SU-DHL-6 (cell line): ENCODE measurements around the gene ALPK1.

Experiments
- CTCF ChIP-seq: fragments of 200-600 bp; sonication (generic); IDR thresholded peaks from one replicate; pipeline ENCODE4 v1.5.1; 2017; ENCODE audit warnings: antibody characterized with exemption, mild to moderate bottlenecking, low read length, moderate library complexity; ENCODE audit not compliant: insufficient read depth, poor library complexity, severe bottlenecking
- EZH2phosphoT487 ChIP-seq: fragments of 200-600 bp; sonication (generic), shearing (Covaris generic); conservative IDR thresholded peaks from 2 replicates; pipeline ENCODE4 v1.6.1; 2018; ENCODE audit warnings: mild to moderate bottlenecking, antibody characterized with exemption, low read length, moderate library complexity, mixed read lengths

DNA sequence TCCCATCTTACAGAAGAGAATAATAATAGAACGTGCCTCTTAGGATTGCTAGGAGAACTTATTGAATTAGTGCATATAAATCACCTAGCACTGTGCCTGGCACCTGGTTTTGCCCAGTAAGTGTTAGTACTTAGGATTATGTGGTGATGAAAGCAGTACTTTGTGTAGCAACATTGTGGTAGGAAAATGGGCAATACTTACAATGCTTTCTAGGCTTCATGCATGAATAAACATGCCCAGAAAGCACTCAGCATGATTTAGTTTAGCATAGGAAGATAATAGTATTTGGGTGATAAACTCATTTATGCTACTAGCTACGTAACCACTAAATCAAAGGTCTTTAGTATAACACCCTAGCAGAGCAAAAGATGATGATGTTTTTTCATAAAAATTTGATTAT lies 113.2 kb downstream of the ALPK1 start:
- TF ChIP-seq CTCF (no peak), EZH2phosphoT487 (no peak)
